Activated naive CD8-positive, alpha-beta T cell treated with anti-CD3 and anti-CD28 coated beads, Interleukin-2, amount 10 ng/mL, durations not matched to agents 7 days and 5 days (primary cell): ENCODE measurements around the gene C11orf58. TPM values are rescaled to one million over a fixed set of nuclear protein-coding genes. Genes with fewer than 3 reads are reported as not detected.

Experiments
- ATAC-seq: fragments of 150-1000 bp; cut with Tn5 transposase; one replicate; pipeline ENCODE4 v1.10.0; 2021; ENCODE audit warnings: low read depth, moderate library complexity
- POLR2A ChIA-PET: fragments of 350-600 bp; sonication (Branson Sonifier 250); formaldehyde crosslinking; loops from one replicate; lab custom pipeline; 2021; ENCODE audit warnings: antibody characterized with exemption; lab: Charles Lee
- DNase-seq: peaks from one replicate; pipeline ENCODE4 v3.0.0; 2021
- H3K27ac Mint-ChIP-seq: one replicate; pipeline ENCODE4 v1.8.0; 2022; ENCODE audit warnings: mild to moderate bottlenecking, mixed read lengths
- H3K27me3 Mint-ChIP-seq: one replicate; pipeline ENCODE4 v1.8.0; 2022; ENCODE audit warnings: mild to moderate bottlenecking, moderate library complexity, mixed read lengths
- H3K36me3 Mint-ChIP-seq: one replicate; pipeline ENCODE4 v1.8.0; 2021; ENCODE audit warnings: mild to moderate bottlenecking, mixed read lengths
- H3K4me1 Mint-ChIP-seq: one replicate; pipeline ENCODE4 v1.8.0; 2021; ENCODE audit warnings: mixed read lengths
- H3K4me3 Mint-ChIP-seq: one replicate; pipeline ENCODE4 v1.8.0; 2022; ENCODE audit warnings: mild to moderate bottlenecking, moderate library complexity, mixed read lengths
- H3K9me3 Mint-ChIP-seq: one replicate; pipeline ENCODE4 v1.8.0; 2021; ENCODE audit warnings: mixed read lengths
- total RNA-seq, 2 experiments: library from RNA; stranded (reverse); gene quantifications; one replicate each; pipeline ENCODE4 v1.2.3, GENCODE V29; 2021

The C11orf58 gene
- total RNA-seq, 2 experiments from 2014 or later = 120 to 121 TPM

DNA sequence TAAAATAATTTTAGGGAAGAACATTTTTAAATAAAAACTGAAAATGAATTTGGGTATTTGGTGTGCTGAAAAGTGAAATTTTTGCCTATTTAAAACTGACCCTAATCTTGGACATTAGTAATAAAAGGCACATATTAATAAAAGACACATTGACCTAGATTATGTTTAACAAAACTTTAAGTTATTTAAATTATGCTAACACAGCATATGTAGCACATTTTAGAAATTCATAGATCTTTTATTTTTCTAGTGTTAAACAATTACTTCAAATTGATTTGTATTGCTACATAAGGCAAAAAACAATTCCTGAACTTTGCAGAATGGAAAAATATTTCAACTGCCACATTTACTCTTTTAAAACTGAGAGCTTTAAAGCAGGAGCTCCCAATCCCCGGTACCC is 10.6 kb downstream of the C11orf58 start:
- no peak overlapping the region for H3K27ac Mint-ChIP-seq
- H3K4me3 Mint-ChIP-seq = no peak overlapping the region
- H3K9me3 Mint-ChIP-seq = no peaks in the 10 kb centered on the region
- H3K4me1 Mint-ChIP-seq = peaks cover 15% of the 10 kb centered on the region
- ATAC-seq (no peak), DNase-seq (no peak)
- H3K36me3 Mint-ChIP-seq = peaks cover 53% of the 10 kb centered on the region
- H3K27me3 Mint-ChIP-seq = no peaks in the 10 kb centered on the region
- POLR2A ChIA-PET = interaction anchor here (2.6 kb wide), 1 partner anchor 10 kb away, joined by 15 read pairs; the partner anchor contains the start of gene C11orf58

DNA sequence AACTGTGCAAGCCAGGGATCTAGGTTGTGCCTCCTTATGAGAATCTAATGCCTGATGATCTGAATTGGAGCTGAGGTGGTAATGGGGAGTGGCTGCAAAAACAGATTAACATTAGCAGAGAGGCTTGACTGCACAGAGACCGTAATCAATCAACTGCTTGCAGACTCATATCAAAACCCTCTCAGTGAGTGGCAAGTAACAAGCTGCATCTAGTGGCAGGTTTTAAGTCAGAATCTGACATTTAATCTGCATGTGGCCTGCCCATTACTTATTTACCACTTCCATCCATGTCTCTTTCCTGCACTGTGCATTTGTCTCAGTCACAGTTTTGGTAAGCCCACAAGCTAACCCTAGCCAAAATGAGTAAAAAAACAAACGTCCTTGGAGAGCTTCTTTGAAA is 11.2 kb downstream of the C11orf58 start:
- Mint-ChIP-seq H3K4me3 (no peak overlapping the region), H3K9me3 (no peaks in the 10 kb centered on the region), H3K4me1 (peaks cover 9% of the 10 kb centered on the region), H3K27me3 (no peaks in the 10 kb centered on the region), H3K27ac (no peak overlapping the region), H3K36me3 (peaks cover 49% of the 10 kb centered on the region)
- no peak for DNase-seq
- ATAC-seq = no peak
- POLR2A ChIA-PET = interaction anchor here (2.6 kb wide), 1 partner anchor 11 kb away, joined by 15 read pairs; the partner anchor contains the start of gene C11orf58

DNA sequence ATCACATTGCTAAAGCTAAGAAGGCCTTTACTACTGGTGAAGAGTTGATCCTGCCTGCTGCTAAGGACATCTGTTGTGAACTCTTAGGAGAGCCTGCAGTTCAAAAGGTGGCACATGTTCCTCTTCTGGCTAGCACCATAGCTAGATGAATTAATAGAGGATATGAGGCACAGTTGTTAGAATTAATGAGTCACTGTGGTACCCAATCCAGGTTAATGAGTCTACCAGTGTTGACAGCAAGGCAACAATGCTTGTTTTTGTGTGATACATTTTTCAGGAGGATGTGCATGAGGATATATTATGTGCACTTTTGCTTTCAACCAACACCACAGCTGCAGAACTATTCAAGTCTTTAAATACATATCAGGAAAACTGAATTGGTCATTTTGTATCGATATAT is 12.0 kb downstream of the C11orf58 start:
- no peak for ATAC-seq
- no peak for DNase-seq

DNA sequence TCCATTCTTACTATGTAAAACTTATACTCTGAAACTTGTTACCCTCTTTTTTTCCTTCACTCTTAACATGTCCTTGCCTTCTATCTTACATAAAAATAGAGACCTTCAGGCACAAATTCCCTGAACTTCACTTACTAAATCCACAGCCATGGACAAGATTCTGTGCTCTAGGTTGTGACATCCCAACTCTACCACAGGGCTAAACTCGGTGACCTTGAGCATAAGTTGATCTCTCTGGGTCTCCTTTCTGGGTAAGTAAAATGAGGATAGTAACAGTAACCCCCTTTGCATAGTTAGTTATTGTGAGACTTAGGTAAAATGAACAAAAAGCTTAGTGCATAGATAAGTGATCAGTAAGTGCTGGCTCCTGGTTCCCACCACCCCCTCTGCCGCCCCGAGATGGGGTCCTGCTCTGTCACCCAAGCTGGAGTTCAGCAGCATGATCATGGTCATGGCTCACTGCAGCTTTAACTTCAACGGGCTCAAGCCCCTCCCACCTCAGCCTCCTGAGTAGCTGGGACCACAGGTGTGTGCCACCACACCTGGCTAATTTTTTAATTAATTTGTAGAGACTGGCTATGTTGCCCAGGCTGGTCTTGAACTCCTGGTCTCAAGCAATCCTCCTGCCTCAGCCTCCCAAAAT is 20.1 kb downstream of the C11orf58 start:
- no peak for ATAC-seq
- H3K4me3 Mint-ChIP-seq = no peak overlapping the region

More for the DNA sequence above, 12.0 kb downstream of the C11orf58 start:
- Mint-ChIP-seq H3K27ac (no peak overlapping the region), H3K9me3 (no peaks in the 10 kb centered on the region), H3K4me1 (peaks cover 8% of the 10 kb centered on the region), H3K4me3 (no peak overlapping the region), H3K36me3 (peaks cover 48% of the 10 kb centered on the region), H3K27me3 (no peaks in the 10 kb centered on the region)
- POLR2A ChIA-PET = interaction anchor here (2.6 kb wide), 1 partner anchor 11 kb away, joined by 15 read pairs; the partner anchor contains the start of gene C11orf58

DNA sequence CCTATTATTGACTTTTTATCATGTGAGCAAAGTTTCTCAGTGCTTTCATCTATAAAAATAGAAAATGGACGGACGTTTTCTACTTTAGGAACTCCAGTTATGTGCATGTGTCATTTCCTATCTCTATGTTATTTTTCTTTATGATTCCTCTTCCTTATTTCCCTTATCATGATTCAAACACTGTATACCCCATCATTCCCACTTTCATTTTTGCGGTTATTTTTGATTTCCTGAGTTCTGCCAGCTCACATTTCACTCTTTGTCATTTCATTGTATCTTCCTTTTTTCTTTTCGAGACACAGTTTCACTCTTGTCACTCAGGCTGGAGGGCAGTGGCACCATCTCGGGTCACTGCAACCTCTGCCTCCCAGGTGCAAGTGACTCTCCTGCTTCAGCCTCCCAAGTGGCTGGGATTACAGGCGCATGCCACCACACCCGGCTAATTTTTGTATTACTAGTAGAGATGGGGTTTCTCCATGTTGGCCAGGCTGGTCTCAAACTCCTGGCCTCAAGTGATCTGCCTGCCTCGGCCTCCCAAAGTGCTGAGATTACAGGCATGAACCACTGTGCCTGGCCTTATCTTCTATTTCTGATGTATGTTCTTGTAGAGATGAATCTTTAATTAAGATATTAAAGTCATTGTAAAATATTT is 21.5 kb downstream of the C11orf58 start:
- DNase-seq (no peak), ATAC-seq (no peak)
- H3K27ac Mint-ChIP-seq = peak overlapping the region; percentile 32
- no peaks in the 10 kb centered on the region for H3K9me3 Mint-ChIP-seq
- H3K36me3 Mint-ChIP-seq = peaks cover 21% of the 10 kb centered on the region
- H3K4me3 Mint-ChIP-seq = no peak overlapping the region
- H3K4me1 Mint-ChIP-seq = peaks cover 4% of the 10 kb centered on the region
- POLR2A ChIA-PET = no interaction called here
- peaks cover 6% of the 10 kb centered on the region for H3K27me3 Mint-ChIP-seq

More for the DNA sequence above, 20.1 kb downstream of the C11orf58 start:
- H3K27me3 Mint-ChIP-seq = no peaks in the 10 kb centered on the region
- POLR2A ChIA-PET = no interaction called here
- no peak overlapping the region for H3K27ac Mint-ChIP-seq
- no peaks in the 10 kb centered on the region for H3K9me3 Mint-ChIP-seq
- peaks cover 4% of the 10 kb centered on the region for H3K4me1 Mint-ChIP-seq
- DNase-seq = no peak
- peaks cover 28% of the 10 kb centered on the region for H3K36me3 Mint-ChIP-seq

DNA sequence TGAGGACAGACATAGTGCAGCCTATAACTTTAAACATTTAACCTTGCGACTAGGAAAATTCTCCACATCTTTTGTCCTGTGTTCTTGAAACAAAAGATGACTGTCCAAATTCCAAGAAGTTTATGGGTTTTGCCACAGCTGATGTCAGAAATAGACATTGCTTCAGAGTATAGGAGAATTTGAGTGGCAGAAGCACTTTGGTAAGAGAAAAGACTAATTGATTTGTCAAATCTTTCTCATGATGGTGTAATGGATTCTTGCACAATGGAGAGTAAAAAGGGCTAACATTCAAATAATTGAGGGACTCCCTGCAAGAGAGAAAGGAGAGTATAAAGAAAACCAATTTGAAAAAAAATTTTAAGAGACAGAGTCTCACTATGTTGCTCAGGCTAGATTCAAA is 25.3 kb downstream of the C11orf58 start:
- Mint-ChIP-seq H3K27me3 (peaks cover 10% of the 10 kb centered on the region), H3K36me3 (peaks cover 8% of the 10 kb centered on the region), H3K9me3 (no peaks in the 10 kb centered on the region), H3K4me1 (peaks cover 4% of the 10 kb centered on the region), H3K4me3 (no peak overlapping the region), H3K27ac (no peak overlapping the region)
- ATAC-seq (no peak), DNase-seq (no peak)
- POLR2A ChIA-PET = no interaction called here

DNA sequence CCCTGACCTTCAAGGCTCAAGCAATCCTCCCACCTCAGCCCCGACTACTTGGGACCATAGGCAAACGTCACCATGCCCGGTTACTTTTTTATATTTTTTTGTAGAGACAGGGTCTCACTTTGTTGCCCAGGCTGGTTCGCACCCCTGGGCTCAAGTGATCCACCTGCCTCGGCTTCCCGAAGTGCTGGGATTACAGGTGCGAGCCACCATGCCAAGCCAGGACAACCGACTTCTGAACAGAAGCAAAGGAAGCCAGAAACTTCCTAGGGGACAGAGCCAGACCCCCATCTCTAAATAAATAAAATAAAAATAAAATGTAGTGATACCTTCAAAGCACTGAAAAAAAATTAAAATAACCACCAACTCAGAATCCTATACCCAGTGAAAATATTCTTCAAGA is 26.4 kb downstream of the C11orf58 start:
- ATAC-seq (no peak), DNase-seq (no peak)
- peaks cover under 1% of the 10 kb centered on the region for H3K4me1 Mint-ChIP-seq
- H3K27ac Mint-ChIP-seq = no peak overlapping the region
- peaks cover under 1% of the 10 kb centered on the region for H3K36me3 Mint-ChIP-seq
- H3K4me3 Mint-ChIP-seq = no peak overlapping the region
- POLR2A ChIA-PET = no interaction called here
- peaks cover 11% of the 10 kb centered on the region for H3K27me3 Mint-ChIP-seq
- H3K9me3 Mint-ChIP-seq = no peaks in the 10 kb centered on the region

DNA sequence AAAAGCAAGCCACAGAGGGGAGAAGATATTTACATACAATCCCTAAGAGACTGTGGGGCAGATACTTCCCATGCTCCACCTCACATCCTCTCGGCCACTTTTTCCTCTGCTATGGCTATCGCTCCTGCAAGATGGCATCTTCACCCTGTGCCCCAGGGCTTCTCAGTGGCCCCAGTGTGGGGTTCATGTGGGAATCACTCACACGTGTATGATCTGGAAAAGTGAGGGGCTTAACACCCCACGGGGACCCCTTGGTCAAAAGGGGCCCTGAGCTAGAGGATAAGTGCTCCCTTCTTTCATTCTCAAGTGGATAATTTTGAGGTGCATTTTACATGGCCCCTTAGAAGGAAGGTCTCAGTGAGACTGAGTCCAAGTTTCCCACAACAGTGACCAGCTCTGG is 28.7 kb downstream of the C11orf58 start:
- Mint-ChIP-seq H3K4me3 (no peak overlapping the region), H3K36me3 (no peaks in the 10 kb centered on the region), H3K4me1 (no peaks in the 10 kb centered on the region), H3K9me3 (no peaks in the 10 kb centered on the region), H3K27ac (no peak overlapping the region), H3K27me3 (peaks cover 11% of the 10 kb centered on the region)
- ATAC-seq (no peak), DNase-seq (no peak)
- POLR2A ChIA-PET = no interaction called here

DNA sequence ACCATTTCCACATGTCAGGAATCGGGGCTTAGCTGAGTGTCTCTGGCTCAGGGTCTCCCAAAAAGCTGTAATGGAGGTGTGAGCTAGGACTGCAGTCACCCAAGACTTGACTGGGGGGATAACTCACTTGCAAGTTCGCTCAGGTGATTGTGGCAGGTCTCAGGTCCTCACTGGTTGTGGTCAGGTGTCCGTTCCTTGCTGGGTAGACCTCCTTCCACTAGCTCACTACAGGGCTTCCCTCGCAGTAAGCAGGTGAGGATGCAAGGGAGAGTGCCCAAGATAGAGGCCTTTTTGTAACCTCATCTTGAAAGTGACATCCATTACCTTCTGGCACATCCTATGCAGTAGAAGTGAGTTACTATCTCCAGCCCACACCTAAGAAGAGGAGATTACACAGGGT is 29.5 kb downstream of the C11orf58 start:
- POLR2A ChIA-PET = no interaction called here
- no peak for DNase-seq
- Mint-ChIP-seq H3K27ac (no peak overlapping the region), H3K4me3 (no peak overlapping the region), H3K4me1 (no peaks in the 10 kb centered on the region), H3K27me3 (peaks cover 11% of the 10 kb centered on the region), H3K9me3 (no peaks in the 10 kb centered on the region), H3K36me3 (no peaks in the 10 kb centered on the region)
- ATAC-seq = no peak

DNA sequence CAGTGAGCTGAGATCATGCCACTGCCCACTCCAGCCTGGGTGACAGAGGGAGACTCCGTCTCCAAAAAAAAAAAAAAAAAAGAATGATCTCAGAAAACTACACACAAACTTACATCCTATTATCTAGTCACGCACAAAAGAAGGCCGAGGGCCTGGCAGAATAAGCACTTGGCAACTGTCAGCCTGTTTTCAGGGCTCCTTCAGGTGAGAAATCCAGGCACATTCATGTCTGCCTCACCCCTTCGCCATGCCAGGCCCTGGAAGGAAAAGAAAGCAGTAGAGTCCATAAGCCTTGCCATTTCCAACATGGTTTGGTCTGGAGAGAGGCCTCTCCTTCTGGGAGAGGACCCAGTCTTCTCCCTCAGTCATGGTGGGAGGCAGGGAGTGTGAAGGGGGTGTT is 30.9 kb downstream of the C11orf58 start:
- H3K9me3 Mint-ChIP-seq = no peaks in the 10 kb centered on the region
- no peak for DNase-seq
- no peak overlapping the region for H3K27ac Mint-ChIP-seq
- POLR2A ChIA-PET = no interaction called here
- no peak for ATAC-seq
- peaks cover 11% of the 10 kb centered on the region for H3K27me3 Mint-ChIP-seq
- no peak overlapping the region for H3K4me3 Mint-ChIP-seq
- no peaks in the 10 kb centered on the region for H3K4me1 Mint-ChIP-seq
- no peaks in the 10 kb centered on the region for H3K36me3 Mint-ChIP-seq

DNA sequence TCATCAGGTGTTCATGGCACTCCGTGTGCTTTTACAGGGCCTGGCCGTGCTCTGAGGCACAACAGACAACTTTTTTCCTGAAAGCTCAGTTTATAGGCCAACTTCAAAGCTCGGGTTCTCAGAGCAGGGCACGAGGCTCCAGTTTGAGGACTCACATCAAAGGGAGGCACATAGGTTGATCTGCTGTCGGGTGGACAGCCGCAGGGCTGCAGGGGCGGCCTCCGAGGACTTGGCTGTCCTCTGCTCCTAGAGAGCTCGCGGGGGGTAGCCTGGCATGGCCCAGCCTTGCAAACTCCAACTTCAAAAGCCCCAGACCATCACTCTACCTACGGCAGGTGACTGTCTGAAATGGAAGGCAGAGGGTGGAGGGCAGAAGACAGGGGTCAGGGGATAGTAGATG is 31.6 kb downstream of the C11orf58 start:
- ATAC-seq (no peak), DNase-seq (no peak)
- Mint-ChIP-seq H3K36me3 (no peaks in the 10 kb centered on the region), H3K27ac (no peak overlapping the region), H3K4me1 (no peaks in the 10 kb centered on the region), H3K27me3 (peaks cover 8% of the 10 kb centered on the region), H3K9me3 (no peaks in the 10 kb centered on the region), H3K4me3 (no peak overlapping the region)
- POLR2A ChIA-PET = no interaction called here

DNA sequence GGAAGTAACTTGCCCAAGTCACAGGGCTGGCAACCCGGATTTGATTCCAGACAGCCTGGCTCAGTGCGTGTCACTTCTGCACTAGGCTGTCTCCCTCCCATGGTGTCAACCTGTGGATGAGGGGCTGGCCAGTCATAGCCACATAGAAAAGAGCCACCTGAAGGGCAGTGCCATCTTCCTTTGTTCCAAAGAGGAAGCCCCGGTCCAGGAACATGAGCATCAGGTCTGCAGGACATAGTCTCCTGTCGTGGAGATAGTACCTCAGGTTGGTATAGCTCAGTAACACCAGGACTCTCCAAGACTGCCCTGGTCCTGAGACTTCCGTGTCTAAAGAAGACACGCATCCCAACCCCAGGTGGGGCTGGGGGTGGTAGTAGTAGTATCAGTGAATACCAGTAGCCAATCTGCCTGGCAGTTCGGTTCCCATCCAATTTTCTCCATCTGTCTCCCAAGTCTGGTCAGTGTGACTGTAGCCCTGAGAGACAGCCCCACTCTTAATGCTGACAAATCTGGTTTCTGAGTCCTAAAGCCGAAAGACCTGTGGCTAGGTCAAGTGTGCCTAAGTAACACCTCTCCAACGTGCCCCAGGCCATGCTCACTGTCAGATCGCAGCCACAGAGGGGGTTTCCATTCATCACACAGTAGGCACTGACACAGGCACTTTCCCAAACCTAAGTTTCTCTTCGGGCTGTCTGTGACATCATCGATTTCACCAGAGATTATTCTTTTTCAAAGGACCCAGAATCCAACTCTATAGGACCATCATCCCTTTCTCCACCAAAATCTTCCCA is 33.1 kb downstream of the C11orf58 start:
- DNase-seq = no peak
- POLR2A ChIA-PET = no interaction called here
- Mint-ChIP-seq H3K36me3 (no peaks in the 10 kb centered on the region), H3K4me3 (no peak overlapping the region), H3K27ac (no peak overlapping the region), H3K9me3 (no peaks in the 10 kb centered on the region), H3K4me1 (no peaks in the 10 kb centered on the region), H3K27me3 (peaks cover 8% of the 10 kb centered on the region)
- ATAC-seq = no peak

DNA sequence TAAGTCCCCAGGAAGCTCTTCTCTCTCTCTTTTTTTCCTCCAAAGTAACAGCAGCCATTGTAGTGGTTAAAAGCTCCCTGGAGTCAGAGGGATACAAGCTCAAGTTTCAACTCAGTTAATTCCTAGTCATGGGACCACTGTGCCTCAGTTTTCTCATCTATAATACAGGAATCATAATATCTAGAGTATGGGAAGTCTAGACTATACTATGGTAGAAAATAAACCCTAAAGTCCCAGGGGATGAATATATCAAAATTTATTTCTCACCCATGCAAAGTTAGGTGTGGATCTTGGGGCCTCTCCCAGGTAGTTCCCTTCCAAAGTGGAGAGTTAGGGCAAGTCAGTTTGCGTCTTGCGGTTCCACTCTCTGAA is 33.7 kb downstream of the C11orf58 start:
- DNase-seq = no peak
- Mint-ChIP-seq H3K27me3 (peaks cover 4% of the 10 kb centered on the region), H3K27ac (no peak overlapping the region), H3K9me3 (no peaks in the 10 kb centered on the region), H3K36me3 (no peaks in the 10 kb centered on the region), H3K4me1 (no peaks in the 10 kb centered on the region), H3K4me3 (no peak overlapping the region)
- ATAC-seq = no peak
- POLR2A ChIA-PET = no interaction called here
